ENCODE measurements around the gene HHAT.
A peak's percentile ranks its signal among the peaks of the same experiment; 100 is the strongest.
"Not testable (repeated sequence)": the region's sequence is repeated elsewhere in the genome, so short reads cannot be mapped to it uniquely, and the experiment has no call there.

HHAT gene

DNA sequence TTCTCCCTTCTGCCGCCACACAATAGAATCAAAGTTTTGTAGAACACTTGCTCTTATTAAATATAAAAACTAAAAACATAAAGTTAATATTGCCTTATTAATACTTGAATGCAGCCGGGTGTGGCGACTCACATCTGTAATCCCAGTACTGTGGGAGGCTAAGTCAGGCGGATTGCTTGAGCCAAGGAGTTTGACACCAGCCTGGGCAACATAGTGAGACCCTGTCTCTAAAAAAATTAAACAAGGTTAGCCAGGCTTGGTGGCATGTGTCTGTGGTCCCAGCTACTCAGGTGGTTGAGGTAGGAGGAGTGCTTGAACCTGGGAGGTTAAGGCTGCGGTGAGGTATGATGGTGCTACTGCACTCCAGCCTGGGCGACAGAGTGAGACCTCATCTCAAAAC is 13.2 kb upstream of the HHAT start:
- no peak for DNase-seq

DNA sequence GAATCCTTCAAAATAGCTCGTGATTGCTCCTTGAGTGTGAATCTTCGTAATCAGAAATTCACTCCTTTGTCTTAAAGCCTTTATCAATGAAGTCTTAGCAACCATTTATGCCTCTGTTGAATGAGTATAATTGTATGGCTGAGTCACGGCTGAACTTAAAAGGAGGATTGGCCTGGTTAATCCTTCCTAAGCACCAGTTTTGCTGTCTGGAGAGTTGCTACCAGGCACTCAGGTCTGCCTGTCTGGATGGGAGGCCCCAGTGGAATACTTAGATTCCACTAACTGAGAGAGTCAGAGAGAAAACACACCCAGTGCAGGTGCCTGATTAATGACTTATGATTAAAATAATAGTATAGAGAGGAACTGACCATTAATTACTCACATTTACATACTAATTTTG is 7.6 kb upstream of the HHAT start:
- DNase-seq = no peak

DNA sequence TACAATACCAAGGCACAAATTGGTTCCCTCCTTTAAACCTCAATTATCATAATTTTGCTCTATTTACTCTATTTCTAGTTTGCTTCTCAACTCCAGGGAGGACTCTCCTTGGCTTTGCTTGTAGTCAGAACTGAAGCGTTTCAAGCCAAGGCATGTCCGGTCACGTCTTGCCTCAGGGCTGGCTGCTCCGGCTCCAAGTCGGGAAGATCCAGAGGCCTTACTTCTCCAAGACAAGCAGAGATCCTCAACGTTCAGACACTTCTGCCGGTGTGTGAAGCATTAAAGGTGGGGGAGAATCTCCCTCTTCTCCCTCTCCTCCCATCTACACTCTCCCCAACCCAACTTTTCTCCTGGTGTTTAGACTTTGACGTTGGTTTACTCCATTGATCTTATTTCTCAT is 7.2 kb upstream of the HHAT start:
- no peak for DNase-seq

DNA sequence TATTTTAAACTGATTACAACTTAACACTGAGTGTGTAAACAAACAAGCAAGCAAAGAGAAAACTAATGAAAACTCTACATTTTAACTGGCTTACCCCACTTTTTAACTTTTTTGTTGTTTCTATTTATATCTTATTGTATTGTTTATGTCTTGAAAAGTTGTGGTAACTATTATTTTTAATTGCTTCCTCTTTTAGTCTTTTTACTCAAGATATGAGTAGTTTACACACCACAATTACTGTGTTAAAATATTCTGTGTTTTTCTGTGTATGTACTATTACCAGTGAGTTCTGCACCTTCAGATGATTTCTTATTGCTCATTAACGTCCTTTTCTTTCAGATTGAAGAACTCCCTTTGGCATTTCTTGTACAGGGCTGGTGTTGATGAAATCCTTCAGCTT is 4.7 kb upstream of the HHAT start:
- DNase-seq = no peak

DNA sequence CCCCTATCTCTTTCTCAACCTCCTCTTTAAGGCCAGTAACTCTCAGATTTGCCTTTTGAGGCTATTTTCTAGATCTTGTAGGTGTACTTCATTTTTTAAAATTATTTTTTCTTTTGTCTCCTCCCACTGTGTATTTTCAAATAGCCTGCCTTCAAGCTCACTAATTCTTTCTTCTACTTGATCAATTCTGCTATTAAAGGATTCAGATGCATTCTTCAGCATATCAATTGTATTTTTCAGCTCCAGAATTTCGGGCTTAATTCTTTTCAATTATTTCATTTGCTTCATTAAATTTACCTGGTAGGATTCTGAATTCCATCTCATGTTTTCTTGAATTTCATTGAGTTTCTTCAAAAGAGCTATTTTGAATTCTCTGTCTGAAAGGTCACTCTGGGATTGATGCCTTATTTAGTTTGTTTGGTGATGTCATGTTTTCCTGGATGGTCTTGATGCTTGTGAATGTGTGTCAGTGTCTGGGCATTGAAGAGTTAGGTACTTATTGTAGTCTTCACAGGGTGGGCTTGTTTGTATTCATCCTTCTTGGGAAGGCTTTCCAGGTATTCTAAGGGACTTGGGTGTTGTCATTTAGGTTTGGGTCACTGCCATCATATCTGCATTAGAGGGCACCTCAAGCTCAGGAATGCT is 3.6 kb upstream of the HHAT start:
- DNase-seq = no peak

DNA sequence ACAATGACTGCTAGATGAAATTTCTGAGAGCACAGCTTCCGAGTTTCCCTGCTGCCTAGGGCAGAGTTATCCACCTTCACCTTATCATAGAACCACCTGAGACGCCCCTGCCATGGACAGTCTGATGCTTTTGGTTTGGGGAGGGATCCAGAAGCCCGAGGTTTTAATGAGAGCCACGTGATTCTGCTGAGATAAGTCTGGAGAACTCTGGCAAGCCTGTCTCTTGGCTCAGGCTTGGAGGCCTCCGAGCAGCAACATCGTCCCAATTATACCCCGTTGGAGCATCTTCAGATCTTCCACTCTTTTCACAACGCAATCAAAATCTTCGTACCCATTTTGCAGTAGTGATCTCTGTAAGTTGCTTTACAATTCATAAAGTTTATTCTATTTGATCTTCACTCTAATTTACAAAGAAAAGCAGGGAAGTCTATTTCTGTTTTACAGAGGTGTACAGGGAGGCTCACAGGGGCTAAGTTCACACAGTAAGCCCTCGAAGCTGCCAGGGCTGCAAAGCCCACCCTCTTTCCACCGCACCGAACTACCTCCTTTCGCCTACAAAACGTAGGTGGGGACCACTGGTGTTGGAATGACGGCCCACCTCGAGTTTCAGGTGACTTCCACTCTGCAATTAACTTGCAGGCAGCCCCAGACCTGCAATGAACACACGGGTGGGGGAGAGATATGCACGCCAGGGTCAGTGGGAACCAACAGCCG is 513 bp upstream of the HHAT start:
- no peak for DNase-seq

DNA sequence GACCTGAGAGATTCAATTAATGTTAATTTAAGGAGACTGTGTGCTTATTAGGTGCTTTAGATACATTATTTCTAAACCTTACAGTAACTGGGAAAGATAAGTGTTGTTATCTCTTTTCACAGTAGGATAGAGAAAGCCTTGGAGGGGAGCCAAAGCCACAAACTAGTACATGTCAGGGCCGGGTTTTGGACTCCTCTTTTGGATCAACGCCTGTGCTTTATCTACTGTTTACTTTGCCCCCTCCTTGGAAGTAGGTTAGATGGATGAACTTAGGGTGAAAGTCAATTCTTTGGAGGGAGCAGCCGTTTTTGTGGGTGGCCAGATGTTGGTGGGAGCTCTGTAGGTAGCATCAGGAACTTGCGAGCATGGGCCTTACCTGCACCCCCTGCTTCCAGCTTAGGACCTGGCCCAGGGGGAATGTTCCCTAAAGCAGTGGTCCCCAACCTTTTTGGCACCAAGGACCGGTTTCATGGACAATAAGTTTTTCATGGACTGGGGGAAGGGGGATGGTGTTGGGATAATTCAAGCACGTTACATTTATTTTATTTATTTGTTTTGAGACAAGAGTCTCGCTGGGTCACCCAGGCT is 1.7 kb downstream of the HHAT start:
- DNase-seq = no peak

DNA sequence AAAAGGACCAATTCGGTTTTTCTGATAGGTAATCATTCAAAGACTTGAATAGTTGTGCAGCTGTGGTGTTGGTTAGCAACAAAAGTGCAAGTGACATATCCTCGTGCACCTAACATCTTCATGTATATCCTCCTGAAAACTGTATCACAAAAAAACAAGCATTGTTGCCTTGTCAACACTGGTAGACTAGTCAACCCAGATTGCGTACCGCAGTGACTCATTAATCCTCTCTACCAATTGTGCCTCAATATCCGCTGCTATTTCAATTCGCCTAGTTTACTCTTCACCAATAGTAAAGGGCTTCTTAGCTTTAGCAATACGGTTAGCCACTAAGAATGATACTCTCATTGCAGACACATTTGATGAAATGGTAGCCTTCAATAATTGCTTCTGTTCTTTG is 3.5 kb downstream of the HHAT start:
- no peak for DNase-seq

DNA sequence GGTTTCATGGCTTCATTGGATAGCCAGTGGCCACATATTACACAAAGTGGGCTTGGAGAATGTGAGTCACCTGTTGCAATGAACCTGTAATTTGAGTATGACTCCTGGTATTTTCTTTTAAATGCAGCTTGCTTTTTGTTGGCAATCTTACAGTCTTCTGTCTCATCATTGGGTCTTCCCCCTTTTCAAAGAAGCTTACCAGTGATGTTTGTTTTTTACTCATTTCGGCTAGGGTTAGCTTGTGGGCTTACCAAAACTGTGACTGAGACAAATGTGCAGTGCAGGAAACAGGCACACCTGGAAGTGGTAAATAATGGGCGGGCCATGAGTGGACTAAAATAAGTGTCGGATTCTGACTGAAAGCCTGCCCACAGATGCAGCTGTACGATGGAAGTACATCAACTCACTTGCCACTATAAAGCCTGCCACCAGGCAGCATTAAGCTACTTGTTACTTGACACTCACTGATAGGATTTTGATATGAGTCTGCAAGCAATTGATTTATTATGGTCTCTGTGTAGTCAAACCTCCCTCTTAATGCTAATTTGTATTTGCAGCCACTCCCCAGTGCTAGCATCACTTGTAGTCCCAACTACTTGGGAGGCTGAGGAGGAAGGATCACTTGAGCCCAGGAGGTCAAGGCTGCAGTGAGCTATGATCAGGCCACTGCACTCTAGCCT is 4.2 kb downstream of the HHAT start:
- peak; percentile 59 for DNase-seq

DNA sequence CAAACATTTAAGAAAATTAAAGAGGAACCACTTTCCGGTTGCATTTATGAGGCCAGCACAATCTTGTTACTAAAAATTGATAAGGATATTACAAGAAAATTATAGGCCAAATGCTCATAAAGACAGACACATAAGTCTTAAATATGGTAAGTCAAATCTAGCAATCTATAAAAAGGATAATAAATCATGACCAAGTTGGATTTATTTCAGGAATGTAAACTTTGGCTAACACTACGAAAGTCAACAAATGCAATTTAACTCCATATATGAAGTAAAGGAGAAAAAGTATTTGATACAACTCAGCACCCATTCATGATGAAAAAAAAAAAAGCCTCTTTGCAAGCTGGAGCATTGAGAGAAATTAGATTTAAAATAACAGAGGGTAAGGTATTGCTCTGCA is 6.3 kb downstream of the HHAT start:
- no peak for DNase-seq

DNA sequence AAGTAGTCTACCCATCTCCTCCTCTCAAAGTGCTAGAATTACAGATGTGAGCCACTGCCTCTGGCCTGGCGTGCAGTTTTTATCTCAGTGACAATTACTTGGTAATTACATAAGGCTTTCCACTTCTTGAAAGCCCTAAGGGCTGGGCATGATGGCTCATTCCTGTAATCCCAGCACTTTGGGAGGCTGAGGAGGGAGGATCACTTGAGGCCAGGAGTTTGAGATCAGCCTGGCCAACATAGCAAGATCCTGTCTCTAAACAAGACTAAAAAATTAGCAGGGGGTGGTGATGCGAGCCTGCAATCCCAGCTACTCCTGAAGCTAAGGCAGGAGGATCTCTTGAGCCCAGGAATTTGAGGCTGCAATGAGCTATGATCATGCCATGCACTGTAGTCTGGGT is 7.7 kb downstream of the HHAT start:
- DNase-seq = no peak

DNA sequence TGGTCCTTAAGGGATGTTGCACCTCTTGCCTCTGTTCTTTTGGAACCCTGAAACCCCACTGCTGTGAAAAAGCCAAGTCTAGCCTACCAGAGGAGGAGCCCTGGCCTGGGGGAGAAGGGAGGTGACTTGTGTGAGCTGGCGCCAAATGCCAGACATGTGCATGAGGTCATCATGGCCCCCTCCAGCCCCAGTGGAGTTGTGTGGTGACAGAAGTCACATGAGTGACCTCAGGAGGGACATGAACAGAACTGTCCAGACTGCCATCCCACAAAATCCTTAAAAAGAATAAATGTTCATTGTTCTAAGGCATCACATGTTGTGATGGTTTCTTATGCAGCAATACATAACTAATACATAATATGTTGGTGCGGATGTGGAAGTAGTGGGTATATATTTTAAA is 10.8 kb downstream of the HHAT start:
- DNase-seq = no peak

DNA sequence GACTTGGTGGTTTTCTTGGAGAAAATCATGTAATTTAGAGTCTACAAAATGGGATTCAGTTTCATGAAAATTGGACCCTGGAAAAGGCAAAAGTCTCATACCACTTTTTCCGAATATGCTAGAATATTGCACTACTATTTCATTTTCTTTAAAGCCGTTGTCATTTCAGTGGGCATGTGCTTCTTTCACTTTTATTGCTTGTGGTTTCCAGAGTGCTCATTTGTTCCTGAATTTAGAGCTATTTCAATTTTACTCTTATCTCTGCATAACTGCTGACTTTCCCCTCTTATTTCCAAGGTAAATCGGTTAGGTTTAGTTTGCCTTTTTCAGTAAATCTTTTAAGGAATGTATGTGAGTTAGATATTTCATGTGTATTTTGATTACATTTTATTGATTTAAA is 11.6 kb downstream of the HHAT start:
- DNase-seq = no peak

DNA sequence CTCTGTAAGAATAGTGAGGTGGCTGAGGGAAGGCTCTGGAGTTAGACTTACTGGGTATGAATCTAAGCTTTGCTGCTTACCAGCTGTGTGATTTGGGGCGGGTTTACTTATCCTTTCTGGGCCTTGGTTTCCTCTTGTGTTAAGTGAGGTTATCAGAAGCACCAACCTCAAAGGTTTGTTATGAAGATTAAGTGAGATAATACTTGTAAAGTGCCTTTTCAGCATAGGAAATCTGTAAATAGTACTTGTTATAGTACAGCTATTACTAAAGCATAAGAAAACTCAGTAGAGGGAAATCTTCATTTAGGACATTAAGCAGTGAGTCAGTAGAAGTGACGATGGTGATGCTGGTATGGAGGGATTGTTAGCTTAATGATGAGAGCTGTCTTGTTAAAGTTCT is 12.1 kb downstream of the HHAT start:
- no peak for DNase-seq

DNA sequence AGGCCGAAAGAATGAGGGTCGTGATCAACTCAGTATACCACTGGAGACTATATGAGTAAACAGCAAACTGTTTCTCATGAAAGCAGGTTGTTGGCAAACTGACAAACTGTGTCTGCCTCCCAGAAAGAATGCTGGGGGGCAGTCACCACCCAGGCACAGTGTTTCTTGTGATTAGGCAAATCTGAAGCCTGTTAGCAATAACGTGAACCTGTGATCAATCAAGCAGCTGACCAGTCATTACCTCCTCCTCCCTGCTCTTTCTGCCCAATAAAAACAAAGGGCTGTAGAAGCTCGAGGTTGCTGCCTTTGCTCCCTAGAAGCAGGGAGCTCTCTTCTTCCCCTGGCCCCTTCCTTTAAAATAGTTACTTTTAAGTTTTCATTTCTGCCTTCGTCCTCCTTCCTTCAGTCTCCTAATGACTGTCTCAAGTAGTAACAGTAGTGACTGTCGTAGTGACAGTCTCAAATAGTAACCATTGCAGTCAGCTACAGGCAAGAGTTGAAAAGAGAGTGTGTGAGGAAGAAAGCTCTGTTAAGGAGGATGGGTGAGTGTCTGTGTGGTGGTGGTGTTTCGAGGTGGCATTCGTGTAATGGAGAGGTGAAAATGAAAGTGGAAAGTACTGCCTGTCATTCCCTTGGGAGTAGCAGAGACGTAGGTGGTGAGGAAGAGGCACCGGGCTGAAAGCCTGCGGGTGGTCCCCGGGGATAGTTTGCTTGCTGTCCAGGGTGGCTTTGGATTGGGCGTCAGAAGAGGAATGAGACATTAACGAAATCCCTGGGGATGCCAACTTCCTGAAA is 14.5 kb downstream of the HHAT start:
- peak; percentile 87 for DNase-seq

DNA sequence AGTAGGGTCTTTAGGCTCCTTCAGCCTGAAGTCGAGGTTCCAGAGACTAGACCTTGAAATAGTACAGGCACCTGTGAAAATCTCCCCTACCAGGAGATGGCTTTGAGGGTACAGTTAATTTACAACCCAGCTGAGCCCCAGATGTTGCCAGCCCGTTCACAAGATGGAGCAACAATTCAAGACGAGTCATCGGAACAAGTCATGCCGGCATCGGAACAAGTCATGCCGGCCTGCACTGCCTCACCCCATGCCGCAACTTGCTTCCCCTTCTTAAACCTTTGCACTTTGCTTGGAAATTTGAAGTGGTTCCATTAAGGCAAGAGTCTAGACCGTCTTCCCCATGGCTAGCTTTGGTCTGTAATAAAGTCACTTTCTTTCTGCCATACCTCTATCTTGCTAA is 16.0 kb downstream of the HHAT start:
- no peak for DNase-seq

DNA sequence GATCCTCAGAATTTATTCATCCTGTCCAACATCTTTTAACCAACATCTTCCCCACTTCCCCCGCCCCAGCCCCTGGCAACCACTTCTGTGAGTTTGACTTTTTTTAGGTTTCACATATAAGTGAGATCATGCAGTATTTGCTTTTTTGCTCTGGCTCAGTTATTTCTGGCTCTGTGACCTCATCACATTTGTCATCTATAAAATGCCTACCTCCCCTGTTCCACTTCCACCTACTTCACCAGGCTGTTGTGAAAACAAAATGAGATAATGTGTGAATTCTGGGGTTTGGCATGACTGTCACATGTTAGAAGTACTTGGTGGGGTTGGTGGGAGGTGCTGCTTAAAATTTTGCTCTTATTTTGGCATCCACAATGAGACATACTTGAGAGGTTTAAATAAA is 18.4 kb downstream of the HHAT start:
- no peak for DNase-seq

DNA sequence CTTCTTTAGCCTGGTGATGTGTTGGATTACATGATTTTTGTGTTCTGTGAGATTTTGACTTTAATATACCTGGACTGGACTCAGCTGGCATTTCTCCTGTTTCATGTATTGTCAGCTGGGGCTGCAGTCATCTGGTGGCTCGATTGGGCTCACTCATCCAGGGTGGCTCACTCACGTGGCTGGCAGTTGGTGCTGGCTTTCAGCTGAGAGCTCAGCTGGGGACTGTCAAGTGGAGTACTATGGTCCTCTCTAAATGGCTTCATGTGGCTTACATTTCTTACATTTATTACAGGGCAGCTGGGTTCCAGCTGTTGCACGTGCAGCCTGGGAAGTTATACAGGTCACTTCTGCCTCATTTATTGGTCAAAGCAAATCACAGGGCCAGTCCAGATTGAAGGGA is 22.8 kb downstream of the HHAT start:
- no peak for DNase-seq

DNA sequence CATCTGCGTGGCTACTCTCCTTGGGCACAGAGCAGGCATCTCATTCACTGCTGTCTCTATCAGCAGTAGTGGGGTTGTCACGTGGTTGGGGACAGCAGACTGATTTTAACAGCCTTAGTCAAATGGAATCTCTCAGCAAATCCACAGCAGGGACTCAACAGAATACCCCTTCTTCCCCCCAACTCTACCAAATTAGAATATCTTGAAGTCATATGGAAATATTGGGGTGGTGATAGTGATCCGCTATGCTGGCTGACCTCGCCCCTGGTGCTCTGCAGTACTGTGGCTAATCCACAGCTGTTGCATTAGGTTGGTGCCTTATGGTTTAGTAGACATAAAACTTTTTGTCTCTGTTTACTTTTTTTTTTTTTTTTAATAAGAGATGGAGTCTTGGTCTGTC is 23.9 kb downstream of the HHAT start:
- DNase-seq = no peak

DNA sequence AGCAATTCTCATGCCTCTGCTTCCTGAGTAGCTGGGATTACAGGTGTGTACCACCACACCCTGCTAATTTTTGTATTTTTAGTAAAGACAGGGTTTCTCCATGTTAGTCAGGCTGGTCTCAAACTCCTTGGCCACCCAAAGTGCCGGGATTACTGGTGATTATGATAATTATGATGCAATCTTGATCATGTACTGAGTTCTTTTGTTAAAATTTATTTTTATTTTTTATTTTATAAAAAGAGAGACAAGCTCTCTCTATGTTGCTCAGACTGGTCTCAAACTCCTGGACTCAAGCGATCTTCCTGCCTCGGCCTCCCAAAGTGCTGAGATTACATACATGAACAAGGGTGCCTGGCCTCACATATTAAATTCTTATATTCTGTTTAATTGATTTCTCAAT is 25.6 kb downstream of the HHAT start:
- DNase-seq = not testable (repeated sequence)

DNA sequence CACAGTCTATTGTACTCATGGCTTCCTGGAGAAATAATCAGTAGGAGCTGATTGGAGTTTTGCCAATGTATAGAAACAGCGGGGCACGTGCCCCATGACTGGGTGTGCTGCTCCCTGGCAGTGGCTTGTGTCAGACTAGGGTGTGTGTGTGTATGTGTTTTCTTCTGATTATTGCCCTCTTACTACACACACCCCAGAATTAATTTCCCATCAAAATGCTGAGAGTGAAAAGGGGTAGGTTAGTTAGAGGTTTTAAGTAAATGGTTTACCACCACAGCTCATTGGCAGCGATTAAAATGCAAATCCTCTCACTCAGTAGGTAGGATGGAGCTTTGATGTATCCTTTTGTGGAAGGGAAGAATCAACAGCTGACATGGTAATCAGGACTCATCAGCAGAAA is 29.9 kb downstream of the HHAT start:
- no peak for DNase-seq

DNA sequence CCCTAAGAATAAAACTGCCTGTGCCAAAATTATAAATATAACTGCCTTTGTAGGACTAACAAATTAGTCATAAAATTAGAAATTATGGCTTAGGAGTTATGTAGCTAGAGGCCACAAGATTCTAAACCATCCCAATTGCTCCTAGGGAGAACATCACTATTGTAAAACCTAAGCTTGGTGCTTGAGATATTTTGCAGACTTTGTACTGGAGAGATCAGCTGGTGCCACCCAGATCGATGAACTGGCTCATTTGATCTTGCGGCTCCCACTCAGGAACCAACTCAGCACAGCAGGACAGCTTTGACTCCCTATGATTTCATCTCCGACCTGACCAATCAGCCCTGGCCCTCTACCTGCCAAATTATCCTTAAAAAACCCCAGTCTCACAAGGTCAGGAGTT is 30.6 kb downstream of the HHAT start:
- no peak for DNase-seq

DNA sequence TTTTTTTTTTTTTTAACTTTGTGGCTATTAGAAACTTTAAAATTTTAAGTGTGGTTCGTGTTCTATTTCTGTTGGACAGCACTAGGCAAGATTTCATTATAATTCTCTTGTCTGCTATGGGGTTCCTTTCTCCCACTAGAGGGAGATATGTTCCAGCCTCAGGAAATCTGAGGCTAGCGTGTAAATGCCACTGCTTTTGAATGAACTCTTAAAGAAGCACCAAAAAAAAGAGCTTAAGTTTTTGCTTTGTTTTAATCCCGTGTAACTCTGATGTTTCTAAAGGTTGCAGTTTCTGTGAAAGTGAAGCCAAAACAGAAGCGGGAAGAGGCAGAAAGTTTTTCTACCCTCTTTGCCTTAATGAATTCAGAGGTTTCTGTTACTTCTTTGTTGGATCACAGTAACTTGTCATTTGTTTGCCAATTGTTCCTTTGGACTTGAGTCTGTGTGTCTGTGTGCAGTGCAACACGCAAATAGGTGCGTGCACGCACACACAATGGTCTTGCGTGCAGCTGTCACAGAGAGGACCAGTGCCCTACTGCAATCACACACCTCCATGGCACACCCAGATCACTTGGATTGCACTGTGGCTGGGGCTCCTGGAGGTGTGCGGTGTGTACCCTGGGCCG is 32.3 kb downstream of the HHAT start:
- DNase-seq = peak; percentile 25
